B cell (primary cell): ENCODE data around the gene IRF9. TPM values are rescaled to one million over a fixed set of nuclear protein-coding genes. Genes with fewer than 3 reads are reported as not detected.

Source experiments
- ATAC-seq: fragments of 200-7000 bp; cut with Tn5 transposase; one replicate; pipeline ENCODE4 v1.10.0; 2021; ENCODE audit warnings: low read depth, mild to moderate bottlenecking, moderate number of reproducible peaks, moderate library complexity
- CTCF ChIA-PET: fragments of 350-600 bp; sonication (Branson Sonifier 250); formaldehyde crosslinking; loops from one replicate; lab custom pipeline; 2021; ENCODE audit warnings: antibody characterized with exemption, inconsistent platforms; lab: Charles Lee
- POLR2A ChIA-PET: fragments of 350-600 bp; sonication (Branson Sonifier 250); formaldehyde crosslinking; loops from one replicate; lab custom pipeline; 2021; ENCODE audit warnings: antibody characterized with exemption; lab: Charles Lee
- DNase-seq: peaks from one replicate; pipeline ENCODE4 v3.0.0; 2013
- H2AFZ ChIP-seq: 2 replicates; pipeline ENCODE4 v1.6.1; 2012; ENCODE audit warnings: mild to moderate bottlenecking, low read depth, low read length; ENCODE audit not compliant: insufficient read depth, poor library complexity, severe bottlenecking
- H3K27ac ChIP-seq, 2 donors: 1 replicate in 1 of 2; 2 replicates in 1 of 2; pipeline ENCODE4 v1.5.1; 2012 to 2013; ENCODE audit warnings: low read length in 2 of 2, mild to moderate bottlenecking in 2 of 2, moderate library complexity in 1 of 2
- H3K27me3 ChIP-seq, 4 experiments: fragments of 200-600 bp in 1 of 4; sonication (generic) in 1 of 4; replicated peaks in 1 of 4; 1 replicate in 2 of 4; 2 replicates in 2 of 4; pipeline versions ENCODE4 v1.6.1 to v1.7.0; 2013 to 2016; ENCODE audit warnings: low read length in 3 of 4, mild to moderate bottlenecking in 2 of 4, mixed read lengths in 1 of 4, moderate library complexity in 1 of 4; ENCODE audit not compliant: insufficient read depth in 4 of 4, control insufficient read depth in 3 of 4; ENCODE audit errors: control extremely low read depth in 1 of 4
- H3K36me3 ChIP-seq, 2 experiments: replicated peaks in 1 of 2; 1 replicate in 1 of 2; 2 replicates in 1 of 2; pipeline versions ENCODE4 v1.6.1 to v1.7.1; 2013; ENCODE audit warnings: low read length in 1 of 2; ENCODE audit not compliant: insufficient read depth in 2 of 2, control insufficient read depth in 1 of 2; ENCODE audit errors: control extremely low read depth in 1 of 2, extremely low read depth in 1 of 2
- H3K4me1 ChIP-seq, 2 donors: fragments of 200-600 bp in 1 of 2; sonication (generic) in 1 of 2; 1 replicate in 1 of 2; 2 replicates in 1 of 2; pipeline versions ENCODE4 v1.5.1 to v1.6.1; 2013 to 2017; ENCODE audit warnings: low read length in 2 of 2; ENCODE audit not compliant: control insufficient read depth in 2 of 2, insufficient read depth in 2 of 2
- H3K4me2 ChIP-seq: replicated peaks from 2 replicates; pipeline ENCODE3; 2012; ENCODE audit warnings: mild to moderate bottlenecking, low read depth, low read length; ENCODE audit not compliant: poor library complexity, severe bottlenecking
- H3K4me3 ChIP-seq, 5 experiments: fragments of 200-600 bp in 1 of 5; sonication (generic) in 1 of 5; 1 replicate in 3 of 5; 2 replicates in 2 of 5; pipeline versions ENCODE4 v1.5.1 to v1.7.0; 2011 to 2016; ENCODE audit warnings: low read length in 4 of 5, mild to moderate bottlenecking in 4 of 5, low read depth in 2 of 5, control low read depth in 1 of 5, moderate library complexity in 1 of 5; ENCODE audit not compliant: insufficient read depth in 1 of 5; ENCODE audit errors: control extremely low read depth in 1 of 5, extremely low read depth in 1 of 5
- H3K79me2 ChIP-seq: fragments of 200-600 bp; sonication (generic); one replicate; pipeline ENCODE4 v1.6.0; 2016; ENCODE audit warnings: low read length; ENCODE audit not compliant: control insufficient read depth, insufficient read depth
- H3K9ac ChIP-seq: fragments of 200-600 bp; sonication (generic); 2 replicates; pipeline ENCODE4 v1.6.1; 2017; ENCODE audit warnings: mild to moderate bottlenecking, low read length, moderate library complexity
- H3K9me3 ChIP-seq, 3 donors: one replicate each; pipeline versions ENCODE4 v1.6.1 to v1.7.1; 2013; ENCODE audit warnings: low read length in 2 of 3; ENCODE audit not compliant: control insufficient read depth in 2 of 3, insufficient read depth in 1 of 3; ENCODE audit errors: control extremely low read depth in 1 of 3
- H4K20me1 ChIP-seq: 2 replicates; pipeline ENCODE4 v1.6.0; 2012; ENCODE audit warnings: mild to moderate bottlenecking, low read length; ENCODE audit not compliant: insufficient read depth, control insufficient read depth, poor library complexity, severe bottlenecking
- H3K27ac Mint-ChIP-seq: one replicate; pipeline ENCODE4 v1.8.0; 2021; ENCODE audit warnings: mixed read lengths
- H3K27me3 Mint-ChIP-seq: one replicate; pipeline ENCODE4 v1.8.0; 2021; ENCODE audit warnings: mixed read lengths
- H3K4me1 Mint-ChIP-seq: one replicate; pipeline ENCODE4 v1.8.0; 2021; ENCODE audit warnings: mixed read lengths
- H3K4me3 Mint-ChIP-seq: one replicate; pipeline ENCODE4 v1.8.0; 2021; ENCODE audit warnings: mixed read lengths
- H3K9me3 Mint-ChIP-seq: one replicate; pipeline ENCODE4 v1.8.0; 2022; ENCODE audit warnings: mixed read lengths; ENCODE audit not compliant: insufficient read depth
- EZH2 ChIP-seq: IDR thresholded peaks from 2 replicates; pipeline ENCODE4 v1.6.1; 2012; ENCODE audit warnings: borderline replicate concordance, low read depth, mild to moderate bottlenecking, moderate library complexity, low read length; ENCODE audit not compliant: insufficient read depth, poor library complexity, severe bottlenecking
- WGBS: methylation state at CpG from one replicate; pipeline ENCODE4 v1.1.5; 2013; ENCODE audit warnings: missing lambda C conversion rate; ENCODE audit not compliant: insufficient coverage; 5-methylcytosine and 5-hydroxymethylcytosine counted together
- intact Hi-C: fragments of 100-400 bp; cut with micrococcal nuclease; formaldehyde crosslinking; loops from one replicate; pipeline ENCODE4 v1.10.0; 2022
- polyA plus RNA-seq: library from polyadenylated mRNA; depleted of rRNA; stranded (reverse); fragments of >200 nt; gene quantifications from 2 replicates; pipeline ENCODE4 v1.2.3, GENCODE V29; 2012
- total RNA-seq, 2 donors: library from RNA; stranded (reverse); fragments of 120-200 nt in 1 of 2; gene quantifications; 1 replicate in 1 of 2; 2 replicates in 1 of 2; pipeline versions ENCODE4 v1.2.3 to v1.2.4, GENCODE V29; 2013 to 2022
- TF ChIP-seq, protein P1 (sequence below): fragments of 200-600 bp; IDR thresholded peaks from one replicate; pipeline ENCODE4 v1.8.0; 2022; ENCODE audit warnings: antibody characterized with exemption, mild to moderate bottlenecking

Gene IRF9
- total and polyA plus RNA-seq, 2 donors (not counting 1 experiment from before 2014, with no cell fraction given), result 191 to 269 TPM

DNA sequence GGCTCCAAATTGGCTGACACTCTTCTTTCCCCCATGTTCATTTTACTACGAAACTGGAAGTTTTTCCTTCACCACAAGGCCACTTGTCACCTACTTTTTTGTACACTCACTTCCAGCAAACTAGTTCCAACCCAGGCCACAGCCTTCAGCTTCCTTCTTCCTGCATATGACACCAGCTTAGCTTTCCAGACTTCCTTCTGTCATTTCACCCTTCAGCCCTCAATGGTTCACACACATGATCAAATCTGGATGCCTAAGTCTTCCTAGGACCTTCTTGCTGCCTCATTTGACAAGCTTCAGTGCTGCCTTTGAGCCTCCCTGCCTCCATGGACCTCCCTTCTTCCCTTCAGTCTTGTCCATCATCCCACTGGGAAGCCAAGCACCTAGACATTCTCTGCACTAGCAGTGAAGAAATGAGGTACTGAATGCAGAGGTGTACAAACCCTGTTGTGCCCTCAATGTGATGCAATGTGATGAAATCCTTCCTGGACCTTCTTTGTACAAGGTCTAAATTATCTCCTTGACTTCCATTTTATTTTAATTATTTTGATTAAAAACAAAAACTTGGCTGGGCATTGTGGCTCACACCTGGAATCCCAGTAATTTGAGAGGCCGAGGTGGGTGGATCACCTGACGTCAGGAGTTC lies 6.5 kb downstream of the IRF9 start:
- H3K9ac ChIP-seq, result no peak overlapping the region
- intact Hi-C loops, result no loop called here
- DNase-seq (no peak), ATAC-seq (no peak)
- H3K9me3 ChIP-seq, result no peaks in the 10 kb centered on the region
- H3K27me3 Mint-ChIP-seq, result no peaks in the 10 kb centered on the region
- H2AFZ ChIP-seq, result no peak overlapping the region
- no peak overlapping the region for H3K27ac Mint-ChIP-seq
- H3K27ac ChIP-seq, result peak overlapping the region in 1 of 2 donors; percentile 9
- WGBS, result 92% methylated on average over 3 of the region's 3 CpGs
- ChIA-PET CTCF (interaction anchor here (1.2 kb wide), 1 partner anchor 141 kb away, joined by 5 read pairs; the partner anchor contains the start of gene CIDEB), POLR2A (no interaction called here)
- peaks cover 21% of the 10 kb centered on the region for H3K79me2 ChIP-seq
- H3K4me1 ChIP-seq, result peaks cover 22 to 36% of the 10 kb centered on the region in 2 donors
- H3K36me3 ChIP-seq, result peaks cover 2 to 58% of the 10 kb centered on the region in 2 experiments
- TF ChIP-seq EZH2, result no peak
- TF ChIP-seq, protein P1, sequence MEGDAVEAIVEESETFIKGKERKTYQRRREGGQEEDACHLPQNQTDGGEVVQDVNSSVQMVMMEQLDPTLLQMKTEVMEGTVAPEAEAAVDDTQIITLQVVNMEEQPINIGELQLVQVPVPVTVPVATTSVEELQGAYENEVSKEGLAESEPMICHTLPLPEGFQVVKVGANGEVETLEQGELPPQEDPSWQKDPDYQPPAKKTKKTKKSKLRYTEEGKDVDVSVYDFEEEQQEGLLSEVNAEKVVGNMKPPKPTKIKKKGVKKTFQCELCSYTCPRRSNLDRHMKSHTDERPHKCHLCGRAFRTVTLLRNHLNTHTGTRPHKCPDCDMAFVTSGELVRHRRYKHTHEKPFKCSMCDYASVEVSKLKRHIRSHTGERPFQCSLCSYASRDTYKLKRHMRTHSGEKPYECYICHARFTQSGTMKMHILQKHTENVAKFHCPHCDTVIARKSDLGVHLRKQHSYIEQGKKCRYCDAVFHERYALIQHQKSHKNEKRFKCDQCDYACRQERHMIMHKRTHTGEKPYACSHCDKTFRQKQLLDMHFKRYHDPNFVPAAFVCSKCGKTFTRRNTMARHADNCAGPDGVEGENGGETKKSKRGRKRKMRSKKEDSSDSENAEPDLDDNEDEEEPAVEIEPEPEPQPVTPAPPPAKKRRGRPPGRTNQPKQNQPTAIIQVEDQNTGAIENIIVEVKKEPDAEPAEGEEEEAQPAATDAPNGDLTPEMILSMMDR, result no peak
- no peaks in the 10 kb centered on the region for H3K27me3 ChIP-seq
- no peaks in the 10 kb centered on the region for H3K9me3 Mint-ChIP-seq
- H4K20me1 ChIP-seq, result peaks cover 42% of the 10 kb centered on the region
- no peak overlapping the region for H3K4me3 Mint-ChIP-seq
- H3K4me1 Mint-ChIP-seq, result peaks cover 37% of the 10 kb centered on the region
- no peak overlapping the region for H3K4me2 ChIP-seq
- H3K4me3 ChIP-seq, result no peak overlapping the region
